Activated effector memory CD4-positive, alpha-beta T cell treated with anti-CD3 and anti-CD28 coated beads, Interleukin-2, amount 50 U/mL, for 16 hours (primary cell): ENCODE results near the gene TRAF4.
"Not testable (repeated sequence)": the region's sequence is repeated elsewhere in the genome, so short reads cannot be mapped to it uniquely, and the experiment has no call there.

Experiments
- DNase-seq: peaks from one replicate; pipeline ENCODE4 v3.0.0-alpha.2; 2020

Gene TRAF4

DNA sequence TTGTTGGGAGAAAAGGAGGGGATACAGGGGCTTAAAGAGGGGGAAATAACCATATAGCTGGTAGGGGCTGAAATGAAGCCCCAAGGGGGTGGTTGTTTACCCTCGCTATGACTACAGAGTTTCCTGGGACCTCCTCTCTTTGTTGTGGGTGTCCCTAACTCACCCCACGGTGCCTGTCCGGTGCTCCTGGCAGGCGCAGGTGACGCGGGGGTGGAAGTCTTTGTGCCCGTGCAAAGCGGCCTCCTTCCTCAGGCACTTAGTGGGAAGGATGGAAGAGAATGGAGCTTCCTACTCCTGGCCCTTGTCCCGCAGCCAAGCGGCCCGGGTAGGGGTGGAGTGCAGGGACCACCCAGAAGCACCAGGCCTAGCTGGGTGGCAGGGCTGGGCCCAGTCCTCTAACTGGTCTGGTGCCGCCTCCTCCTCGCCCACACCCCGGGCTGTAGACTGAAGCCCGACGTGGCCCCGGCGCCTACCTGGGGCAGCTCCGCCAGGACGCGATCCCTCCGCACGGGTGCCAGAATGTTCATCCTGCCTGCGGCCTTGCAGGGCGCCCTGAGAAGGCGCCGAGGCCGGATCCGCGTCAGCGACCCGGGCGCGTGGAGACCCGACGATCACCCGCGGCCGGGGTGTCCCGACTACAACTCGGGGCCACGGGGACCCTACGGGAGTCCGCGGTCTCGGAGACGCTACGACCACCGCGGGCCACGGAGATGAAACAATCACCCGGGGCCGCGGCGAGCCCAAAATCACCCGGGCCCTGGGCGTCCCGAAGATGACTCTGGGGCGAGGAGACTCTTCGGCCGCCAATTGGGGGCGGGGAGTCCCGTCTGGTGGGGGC lies 26.9 kb upstream of the TRAF4 start:
- DNase-seq, result peak; percentile 74

DNA sequence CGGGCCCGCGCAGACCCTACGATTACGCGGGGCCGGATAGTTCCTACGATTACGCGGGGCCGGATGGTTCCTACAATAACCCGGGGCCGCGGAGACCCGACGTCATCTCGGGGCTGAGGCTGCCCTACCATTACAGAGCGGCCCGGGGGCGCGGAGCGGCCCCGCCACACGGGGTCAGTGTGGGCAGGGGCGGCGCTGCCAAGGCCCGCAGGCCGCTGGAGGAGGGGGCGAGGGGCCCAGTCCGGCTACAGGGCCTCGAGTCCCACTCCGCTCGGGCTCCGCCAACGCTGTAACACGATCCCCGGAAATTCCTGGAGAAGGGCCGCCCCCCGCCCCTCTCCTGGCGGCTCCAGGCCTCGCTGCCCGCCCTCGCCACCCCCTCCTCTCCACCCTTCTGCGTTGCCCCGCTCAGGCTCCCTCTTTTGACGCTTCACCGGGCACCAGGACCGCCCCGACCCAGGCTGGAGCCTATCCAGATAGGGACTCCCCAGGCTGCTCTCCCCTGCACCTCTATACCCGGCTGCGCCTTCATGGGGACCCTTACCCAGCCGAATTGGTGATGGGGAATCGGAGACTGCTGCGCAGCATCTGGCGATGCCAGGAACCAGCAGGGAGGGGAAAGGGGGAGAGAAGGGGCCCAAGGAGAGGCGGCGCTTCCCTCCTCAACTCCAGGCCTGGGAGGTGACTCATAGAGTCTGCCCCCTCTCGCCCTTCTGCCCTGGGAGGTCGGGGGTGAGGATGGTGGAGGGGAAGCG lies 26.1 kb upstream of the TRAF4 start, which contains the start of gene RAB34:
Gene RAB34 (minus strand): TSS at position 291 of the 755 bp plus-strand sequence. CDS start 602 bp downstream, outside the sequence.
- peak; percentile 81 for DNase-seq

DNA sequence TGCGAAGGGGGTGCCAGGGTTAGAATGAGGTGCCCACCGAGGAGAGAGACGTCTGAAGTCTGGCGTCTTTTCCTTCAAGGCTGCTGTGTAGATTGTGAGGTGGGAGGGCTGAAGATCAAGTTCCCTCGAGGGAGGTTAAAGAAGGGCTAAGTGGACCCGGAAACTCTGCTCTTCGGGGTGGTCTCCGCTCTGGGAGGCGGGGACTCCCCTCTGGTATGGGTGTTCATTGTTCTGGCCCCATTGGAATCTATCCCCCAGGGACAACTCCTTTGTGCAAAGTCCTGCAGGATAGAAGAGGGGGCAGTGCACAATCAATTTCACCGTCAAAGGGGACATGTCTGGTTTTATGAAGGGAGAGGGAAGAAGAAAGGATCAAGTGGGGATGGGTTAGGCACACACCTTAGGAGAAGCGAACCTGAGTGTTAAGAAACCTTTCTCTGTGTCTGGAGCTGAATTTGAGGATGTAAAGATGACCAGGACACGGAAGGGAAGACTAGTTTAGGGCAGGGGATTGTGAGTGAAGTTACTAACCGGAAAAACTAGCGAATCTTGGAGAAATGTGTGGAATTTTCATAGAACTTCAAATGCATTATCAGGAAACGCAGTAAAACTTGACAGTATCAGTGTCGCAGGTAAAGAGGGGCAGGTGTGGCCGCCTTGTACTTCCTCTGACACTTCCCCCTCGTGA lies 25.3 kb upstream of the TRAF4 start:
- DNase-seq, result no peak

DNA sequence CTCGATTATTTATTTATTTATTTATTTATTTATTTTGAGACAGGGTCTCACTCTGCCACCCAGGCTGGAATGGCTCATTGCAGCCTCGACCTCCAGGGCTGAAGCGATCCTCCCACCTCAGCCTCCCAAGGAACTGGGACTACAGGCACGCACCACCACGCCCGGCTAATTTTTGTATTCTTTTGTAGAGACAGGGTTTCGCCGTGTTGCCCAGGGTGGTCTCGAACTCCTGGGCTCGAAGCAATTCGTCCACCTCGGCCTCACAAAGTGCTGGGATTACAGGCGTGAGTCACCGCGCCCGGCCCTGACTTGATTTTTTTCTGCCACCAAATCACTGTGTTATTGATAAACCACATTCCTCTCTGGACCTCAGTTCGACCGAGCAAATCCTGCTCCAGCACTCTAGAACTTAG lies 24.8 kb upstream of the TRAF4 start:
- no peak for DNase-seq

DNA sequence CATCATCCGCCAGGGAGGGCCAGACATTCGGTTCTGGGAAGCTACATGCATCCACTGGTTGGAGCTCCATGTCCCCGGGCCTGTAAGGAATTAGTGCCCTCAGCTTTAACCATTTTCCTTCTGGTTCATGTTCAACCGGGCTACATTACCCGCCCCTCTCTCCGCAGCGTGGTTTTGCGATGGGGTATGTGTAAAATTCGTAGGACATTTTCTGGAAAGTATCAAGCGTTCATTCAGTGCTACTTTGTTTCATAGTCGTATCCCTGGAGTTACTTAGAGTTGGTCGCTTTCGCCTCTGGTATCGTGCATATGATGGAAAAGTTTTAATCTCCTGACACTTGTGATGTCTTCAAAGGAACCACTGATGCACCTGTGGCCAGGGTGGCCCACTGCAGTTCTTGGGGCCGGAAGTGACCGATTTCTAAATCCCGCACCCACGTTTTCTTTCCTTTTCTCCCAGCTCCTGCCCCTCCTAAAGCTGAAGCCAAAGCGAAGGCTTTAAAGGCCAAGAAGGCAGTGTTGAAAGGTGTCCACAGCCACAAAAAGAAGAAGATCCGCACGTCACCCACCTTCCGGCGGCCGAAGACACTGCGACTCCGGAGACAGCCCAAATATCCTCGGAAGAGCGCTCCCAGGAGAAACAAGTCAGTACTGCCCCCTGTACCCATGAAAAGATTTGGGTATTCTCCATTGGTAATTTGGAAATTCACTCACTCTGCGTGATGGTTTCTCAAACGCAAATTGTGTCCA lies 23.4 kb upstream of the TRAF4 start:
- peak; percentile 77 for DNase-seq

DNA sequence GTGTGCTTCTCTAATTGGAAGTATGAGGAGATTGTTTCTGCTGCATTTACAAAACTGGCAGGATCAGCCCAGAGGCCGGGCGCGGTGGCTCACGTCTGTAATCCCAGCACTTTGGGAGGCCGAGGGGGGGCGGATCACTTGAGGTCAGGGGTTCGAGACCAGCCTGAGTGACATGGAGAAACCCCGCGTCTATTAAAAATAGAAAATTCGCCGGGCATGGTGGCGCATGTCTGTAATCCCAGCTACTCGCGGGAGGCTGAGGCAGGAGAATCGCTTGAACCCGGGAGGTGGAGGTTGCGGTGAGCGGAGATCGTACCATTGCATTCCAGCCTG lies 22.8 kb upstream of the TRAF4 start:
- DNase-seq, result not testable (repeated sequence)

DNA sequence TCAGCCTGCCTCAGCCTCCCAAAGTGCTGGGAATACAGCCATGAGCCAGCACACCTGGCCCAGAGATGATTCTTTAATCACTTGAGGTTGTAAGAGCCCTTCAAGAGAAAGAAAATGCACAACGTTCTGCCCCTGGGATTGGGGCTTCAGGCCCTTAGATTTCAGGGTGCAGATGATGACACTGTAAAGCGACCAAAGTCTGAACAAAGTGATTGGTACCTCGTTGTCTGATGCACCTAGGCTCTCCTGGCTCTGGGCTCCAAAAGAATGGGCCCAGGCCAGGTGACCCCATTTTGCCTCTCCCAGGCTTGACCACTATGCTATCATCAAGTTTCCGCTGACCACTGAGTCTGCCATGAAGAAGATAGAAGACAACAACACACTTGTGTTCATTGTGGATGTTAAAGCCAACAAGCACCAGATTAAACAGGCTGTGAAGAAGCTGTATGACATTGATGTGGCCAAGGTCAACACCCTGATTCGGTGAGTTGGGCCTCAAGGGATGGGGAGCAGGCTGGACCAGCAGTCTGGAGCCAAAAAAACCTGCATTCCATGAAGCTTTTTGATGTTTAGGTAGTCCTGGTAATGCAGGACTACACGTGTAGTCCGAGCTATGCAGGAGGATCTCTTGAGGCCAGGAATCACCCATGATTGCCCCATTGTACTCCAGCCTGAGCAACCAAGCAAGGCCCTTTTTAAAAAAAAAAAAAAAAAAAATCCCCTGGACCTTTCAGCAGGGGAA lies 21.2 kb upstream of the TRAF4 start:
- DNase-seq, result no peak

DNA sequence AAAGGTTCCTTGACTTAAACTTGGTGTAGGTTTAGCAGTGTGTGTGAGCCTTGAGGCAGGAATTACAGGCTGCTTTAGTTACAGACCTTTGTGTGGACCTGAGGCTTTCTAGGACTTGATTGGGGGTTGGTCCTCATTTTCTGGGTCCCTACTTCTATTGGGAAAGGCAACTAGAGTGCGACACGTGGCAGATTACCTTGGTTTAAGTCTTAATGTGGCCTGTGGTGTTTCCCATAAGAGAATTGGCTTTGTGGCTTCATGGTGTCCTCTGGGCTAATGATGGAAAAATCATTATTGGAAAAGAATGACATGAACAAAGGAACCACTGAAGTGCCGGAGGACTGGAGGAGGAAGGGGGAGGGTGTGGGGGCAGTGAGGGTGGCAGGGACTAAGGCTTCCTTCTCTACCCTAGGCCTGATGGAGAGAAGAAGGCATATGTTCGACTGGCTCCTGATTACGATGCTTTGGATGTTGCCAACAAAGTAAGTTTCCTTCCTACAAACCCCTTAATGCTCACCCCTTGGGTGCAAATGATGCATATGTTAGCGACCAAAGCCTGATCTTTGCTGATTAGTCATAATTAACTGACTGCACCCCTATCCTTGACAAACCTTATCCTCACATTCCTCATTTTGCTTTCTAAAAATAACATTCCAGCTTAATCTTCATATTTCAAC lies 20.5 kb upstream of the TRAF4 start:
- no peak for DNase-seq

DNA sequence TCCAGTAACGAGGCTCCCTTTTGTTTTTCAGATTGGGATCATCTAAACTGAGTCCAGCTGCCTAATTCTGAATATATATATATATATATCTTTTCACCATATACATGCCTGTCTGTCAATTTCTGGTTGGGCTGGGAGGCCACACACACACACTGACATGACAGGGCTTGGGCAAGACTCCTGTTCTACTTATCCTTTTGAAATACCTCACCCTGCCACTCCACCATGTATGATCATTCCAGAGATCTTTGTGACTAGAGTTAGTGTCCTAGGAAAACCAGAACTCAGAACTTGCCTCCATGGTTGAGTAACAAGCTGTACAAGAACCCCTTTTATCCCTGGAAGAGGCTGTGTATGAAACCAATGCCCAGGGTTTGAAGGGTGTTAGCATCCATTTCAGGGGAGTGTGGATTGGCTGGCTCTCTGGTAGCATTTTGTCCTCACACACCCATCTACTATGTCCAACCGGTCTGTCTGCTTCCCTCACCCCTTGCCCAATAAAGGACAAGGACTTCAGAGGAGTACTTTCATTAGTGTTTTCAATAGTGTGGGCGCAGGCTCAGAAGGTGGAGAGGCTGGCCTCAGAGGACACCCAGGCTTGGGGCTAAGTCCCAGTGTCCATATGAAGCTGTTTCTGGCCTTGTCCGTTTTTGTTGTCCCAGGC lies 19.8 kb upstream of the TRAF4 start:
- DNase-seq, result not testable (repeated sequence)

DNA sequence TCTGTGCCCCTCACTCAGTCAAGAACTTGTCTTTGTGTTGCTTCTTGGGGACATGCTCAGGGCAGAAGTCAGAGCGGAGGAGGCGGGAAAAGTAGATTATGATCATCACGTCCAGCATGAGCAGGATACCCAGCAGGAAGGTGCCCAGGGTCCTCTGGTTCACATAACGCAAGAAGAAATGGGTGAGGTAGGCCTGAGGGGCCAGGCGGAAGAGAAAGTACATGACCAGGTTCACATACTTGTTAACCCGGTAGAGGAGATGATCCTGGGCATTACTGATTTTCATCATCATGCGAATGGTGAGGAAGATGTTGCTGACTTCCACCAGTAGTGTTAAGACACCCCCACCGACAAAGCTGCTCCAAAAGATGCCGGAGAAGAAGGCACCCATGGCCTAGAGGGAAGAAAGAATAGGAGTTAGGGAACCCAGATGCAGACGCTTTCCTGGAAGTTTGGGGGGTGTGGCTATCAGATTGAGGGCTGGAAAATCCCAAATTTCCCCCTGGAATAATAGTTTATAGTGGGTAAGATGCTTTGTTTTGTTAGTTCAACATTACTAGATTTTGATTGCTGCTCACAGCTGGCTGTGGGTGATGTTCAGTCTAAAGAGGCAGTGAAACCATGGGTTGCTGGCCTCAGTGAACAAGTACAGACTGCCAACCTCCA lies 19.2 kb upstream of the TRAF4 start:
- no peak for DNase-seq

DNA sequence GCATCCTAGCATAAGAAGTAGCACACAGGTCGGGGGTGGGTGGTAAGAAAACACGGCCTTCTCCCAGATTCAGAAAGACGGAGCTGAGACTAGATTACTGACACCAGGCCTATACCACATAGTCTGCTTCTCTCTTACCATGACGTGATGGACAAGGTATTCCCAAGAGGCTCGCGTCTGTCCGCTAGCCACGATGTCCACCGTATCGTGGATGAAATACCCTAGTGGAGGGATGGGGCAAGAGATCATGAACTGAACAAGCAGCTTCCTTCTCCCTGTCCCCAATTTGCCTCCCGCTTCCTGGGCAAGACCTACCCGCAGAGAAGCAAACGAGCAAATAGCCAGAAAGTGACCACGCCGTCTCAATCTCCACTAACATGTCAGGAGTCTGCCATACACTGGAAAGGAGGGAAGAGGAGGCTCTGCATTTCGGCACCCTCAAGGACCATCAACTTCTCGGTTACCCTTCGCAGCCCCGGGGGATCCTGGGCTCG lies 18.6 kb upstream of the TRAF4 start:
- no peak for DNase-seq

DNA sequence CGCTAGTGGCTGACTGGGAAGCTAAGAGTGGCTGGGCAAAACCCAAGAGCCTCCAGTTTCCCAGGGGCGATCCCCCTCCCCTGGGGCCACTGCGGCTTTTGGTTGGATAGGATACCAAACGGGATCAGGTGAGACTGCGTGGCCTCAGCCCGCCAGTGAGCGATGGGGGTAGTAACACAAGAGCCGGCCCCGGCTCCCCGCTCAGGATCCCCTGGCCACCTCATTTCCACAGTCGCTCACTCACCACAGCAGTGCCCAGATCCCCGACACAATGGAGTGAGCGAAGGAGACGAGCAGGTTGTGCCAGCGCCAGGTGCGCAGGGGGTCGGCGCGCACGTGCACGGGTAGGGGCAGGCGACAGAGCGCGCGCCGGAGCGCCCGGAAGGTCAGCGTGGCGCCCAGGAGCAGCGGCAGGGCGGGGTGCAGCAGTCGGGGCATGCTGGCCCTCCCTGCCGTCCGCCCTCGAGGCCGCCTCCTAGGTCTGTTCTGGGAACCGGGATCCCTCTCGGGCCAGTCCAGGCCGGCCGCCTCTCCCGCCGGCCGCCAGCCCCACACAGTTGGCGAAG lies 18.1 kb upstream of the TRAF4 start:
- no peak for DNase-seq

DNA sequence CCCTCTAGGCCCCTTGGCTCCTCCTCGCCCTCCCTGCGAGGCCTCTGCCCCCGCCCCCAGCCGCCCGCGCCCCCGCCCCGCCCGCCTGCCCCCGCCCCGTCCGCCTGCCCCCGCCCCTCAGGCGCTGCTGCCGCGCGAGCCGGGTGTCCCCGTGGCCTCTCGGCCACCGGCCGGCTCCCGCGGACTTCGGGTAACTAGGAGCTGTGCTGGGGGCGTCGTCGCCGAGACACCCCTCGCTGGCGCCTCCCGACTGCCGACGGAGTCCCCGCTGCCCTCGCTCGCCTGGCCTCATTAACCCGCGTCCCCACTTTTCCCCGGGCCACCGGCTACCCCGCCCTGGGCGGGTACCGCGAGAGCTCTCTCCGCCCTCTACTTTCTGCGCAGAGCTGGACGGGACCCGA lies 17.6 kb upstream of the TRAF4 start, which contains the start of gene TLCD1:
Gene TLCD1 (minus strand): TSS at position 8 of the 401 bp plus-strand sequence. CDS start 136 bp downstream, outside the sequence.
- peak; percentile 91 for DNase-seq

DNA sequence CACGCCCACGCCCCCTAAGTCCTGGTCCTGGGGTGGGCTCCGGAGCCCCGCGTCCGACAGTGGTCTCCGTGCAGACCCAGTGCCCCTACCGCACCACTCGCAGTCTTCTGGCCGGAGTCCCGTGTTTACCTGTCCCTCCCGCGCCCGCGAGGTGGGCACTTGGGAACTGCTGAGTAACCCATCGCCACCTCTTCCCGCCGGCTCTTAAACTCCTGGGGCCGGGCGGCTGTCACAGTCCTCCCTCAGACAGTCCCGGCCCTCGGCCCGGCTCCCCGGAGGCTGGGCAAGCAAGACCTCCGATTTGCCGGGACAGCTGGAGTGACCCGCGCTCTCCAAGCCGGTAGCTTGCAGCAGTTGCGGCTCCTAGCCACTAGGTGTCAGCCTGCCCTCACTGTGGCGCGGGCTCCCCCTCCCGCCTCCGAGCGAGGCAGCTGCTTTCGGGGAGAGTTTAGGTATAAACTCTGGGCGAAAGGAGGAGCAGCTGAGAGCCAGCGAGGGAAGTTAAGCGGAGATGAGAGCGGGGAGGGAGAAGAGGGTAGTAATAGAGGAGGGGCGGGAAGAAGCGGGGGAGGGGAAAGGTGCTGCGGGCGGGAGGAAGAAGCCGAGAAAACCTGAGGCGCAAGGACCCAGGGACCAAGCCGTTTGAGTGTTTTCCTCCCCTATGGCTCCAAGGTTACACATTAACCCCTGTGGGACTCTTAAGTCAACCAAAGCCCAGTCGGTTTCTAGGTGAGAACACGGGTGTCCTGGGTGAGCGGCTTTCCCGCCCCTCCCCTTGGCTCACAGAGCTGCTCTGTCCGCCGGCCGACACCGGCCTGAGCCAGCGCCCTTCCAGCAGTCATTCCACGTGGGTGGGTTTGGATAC lies 17.0 kb upstream of the TRAF4 start:
- peak; percentile 97 for DNase-seq

DNA sequence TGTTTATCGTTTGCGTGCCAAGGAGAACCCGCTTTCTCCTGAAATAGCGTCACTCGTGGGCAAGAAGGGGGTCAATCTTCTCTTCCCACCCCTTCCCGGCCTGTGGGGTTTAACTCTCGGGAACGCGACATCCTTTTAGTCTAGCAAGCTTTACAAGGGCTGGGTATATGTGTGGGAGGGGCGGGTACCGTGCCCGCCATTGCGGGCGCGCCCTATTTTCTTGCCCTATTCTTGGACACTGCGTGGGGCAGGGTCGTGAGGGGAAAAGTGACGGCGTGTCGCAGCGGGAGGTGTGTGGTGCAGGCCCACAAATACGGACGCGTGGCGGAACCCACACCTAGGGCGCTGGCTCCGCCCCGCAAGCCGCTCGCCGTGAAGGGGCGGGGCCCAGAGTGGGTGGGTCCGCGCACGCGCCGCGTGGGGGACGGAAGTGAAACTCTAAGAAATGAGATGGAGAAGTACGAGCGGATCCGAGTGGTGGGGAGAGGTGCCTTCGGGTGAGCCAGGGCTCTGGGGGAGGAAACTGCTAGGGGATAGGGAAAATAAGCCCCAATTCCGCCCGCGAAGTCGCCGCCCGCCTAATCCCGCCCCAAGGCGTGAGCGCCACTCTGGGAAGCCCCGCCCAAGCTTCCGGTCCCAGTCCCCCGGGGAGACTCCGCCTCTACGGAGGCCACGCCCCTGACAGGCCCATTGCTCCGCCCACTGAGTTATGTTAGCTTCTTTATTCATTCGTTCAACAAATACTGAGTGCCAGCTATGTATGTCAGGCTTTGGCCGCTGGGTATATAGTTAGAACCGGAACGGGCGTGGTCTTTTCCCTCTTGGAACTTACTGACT lies 15.2 kb upstream of the TRAF4 start, which contains the start of gene NEK8:
Gene NEK8 (plus strand): TSS at position 425 of the 837 bp plus-strand sequence. CDS start 26 bp downstream, at position 451.
- DNase-seq, result peak; percentile 99

DNA sequence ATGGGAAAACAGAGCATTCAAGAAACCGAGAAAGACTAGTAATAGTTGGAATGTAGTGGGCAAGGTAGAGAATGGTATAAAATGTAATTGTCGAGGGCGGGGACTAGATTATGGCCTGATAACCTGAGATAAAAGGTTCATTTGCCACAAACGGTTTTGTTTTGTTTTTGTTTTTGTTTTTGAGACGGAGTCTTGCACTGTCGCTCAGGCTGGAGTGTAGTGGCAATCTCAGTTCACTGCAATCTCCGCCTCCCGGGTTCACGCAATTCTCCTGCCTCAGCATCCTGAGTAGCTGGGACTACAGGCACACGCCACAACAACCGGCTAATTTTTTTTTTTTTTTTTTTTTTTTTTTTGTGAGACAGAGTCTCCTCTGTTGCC lies 13.9 kb upstream of the TRAF4 start:
- no peak for DNase-seq

DNA sequence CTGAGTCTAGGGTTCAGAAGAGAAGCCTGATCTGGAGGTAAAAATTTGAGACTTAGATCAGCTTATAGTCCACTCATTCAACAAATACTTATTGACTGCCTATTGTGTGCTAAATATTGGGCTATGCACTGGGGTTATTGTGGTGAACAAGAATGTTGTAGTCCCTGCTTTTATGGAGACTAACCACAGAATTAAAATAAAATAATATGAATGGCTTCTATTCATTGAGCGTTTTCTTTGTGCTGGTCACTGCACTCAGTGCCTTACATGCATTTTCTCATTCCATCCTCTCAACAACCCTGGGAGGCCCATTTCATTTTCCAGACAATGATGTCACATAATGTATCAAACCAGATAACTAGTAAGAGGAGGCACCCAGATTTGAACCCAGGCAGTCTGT lies 10.5 kb upstream of the TRAF4 start:
- DNase-seq, result no peak
